Midbrain (tissue), 1 donor: ENCODE data around the gene PATJ.
"Not testable (repeated sequence)": the region's sequence is repeated elsewhere in the genome, so short reads cannot be mapped to it uniquely, and the experiment has no call there.

Experiments
- DNase-seq: peaks from one replicate; lab custom pipeline; 2025; lab: John Stamatoyannopoulos, UW

PATJ gene

DNA sequence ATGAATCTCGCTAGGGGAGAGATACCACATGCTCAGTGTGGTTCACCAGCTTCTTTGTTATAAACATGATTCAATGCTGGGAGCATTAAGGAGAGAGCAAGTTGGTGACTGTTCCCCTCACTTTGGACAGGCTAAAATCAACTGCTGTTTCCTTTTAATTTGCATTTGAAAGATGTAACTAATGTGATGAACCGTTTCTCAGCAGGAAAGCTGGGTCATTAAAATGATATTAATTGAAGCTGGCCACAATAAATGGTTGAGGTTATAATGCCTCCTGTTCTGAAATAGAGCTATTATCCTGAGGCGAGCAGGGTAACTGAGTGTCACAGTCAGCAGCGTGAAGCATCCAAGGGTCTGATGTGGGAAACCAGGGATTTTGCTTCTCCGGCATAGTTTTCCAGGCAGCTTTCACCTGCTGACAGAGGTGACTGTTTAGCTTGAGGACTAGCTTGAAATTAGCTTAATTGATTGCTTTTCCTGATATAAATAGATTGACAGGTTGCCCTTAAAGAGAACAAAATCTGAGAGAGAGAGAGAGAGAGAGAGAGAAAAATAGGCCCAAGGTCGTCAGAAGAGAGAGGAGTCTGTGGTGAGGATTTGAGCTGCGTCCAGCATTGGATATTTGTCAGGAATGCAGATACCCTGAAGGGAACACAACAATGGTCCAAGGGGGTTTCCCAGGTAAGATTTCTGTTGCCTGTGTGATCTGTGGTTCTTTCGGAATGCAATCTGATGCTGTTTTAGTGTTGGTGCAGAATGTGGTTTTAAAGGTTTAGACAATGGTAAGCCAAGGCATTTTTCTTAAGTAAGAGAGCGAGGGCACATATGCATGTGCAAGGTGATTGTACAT is 209.7 kb downstream of the PATJ start:
- DNase-seq, result no peak

DNA sequence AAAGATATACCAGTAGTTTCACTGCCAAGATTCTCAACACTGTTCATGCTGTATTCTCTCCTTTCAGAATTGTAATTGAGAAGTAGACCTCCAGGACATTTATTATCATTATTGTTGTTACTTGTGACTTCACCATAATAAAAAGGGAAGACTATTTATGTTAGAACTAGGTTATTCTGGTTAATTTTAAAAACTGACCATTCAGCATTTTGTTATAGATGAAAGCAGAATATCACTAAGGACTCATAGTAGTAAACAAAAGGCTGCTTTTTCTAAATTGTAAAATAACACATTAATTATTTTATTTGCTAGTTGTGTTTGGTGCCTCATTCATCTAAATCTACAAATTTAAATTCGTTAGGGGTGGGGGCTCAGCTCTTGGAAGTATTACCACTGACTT is 210.4 kb downstream of the PATJ start:
- no peak for DNase-seq

DNA sequence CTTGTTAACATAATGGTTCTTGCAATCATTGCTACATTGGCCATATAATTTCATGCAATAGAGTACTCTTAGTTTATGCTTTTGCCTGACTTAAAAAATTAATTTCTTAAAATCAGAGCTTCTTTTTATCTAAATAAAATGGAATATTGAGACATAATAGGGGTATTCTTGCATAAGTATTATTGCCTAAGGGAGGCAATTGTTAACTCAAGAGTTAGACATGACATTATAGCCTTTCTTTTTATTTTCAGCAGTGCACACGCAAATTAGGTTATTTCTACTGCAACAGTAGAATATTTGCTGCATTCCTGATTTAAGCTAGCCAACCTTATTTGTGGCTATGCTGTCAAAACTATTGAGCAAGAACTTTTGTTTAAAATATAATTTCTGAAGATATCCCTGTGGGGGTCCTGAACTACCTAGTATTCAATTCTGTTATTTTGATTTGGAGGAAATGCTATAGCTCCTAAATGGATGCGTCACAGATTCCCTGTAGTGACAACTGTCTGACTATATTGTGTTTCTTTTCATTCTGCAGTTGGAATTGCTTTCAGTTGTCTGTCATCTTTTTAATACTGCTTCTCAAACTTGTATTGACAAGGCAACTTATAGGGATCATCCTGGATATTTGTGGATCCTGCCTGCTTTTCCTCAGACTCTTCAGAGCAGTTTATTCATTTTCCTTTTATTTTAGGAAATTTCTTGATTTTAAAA is 211.0 kb downstream of the PATJ start:
- DNase-seq, result no peak

GRCh38 chr1:61953790-61954150 is 211.5 kb downstream of the PATJ start:
- DNase-seq, result no peak

DNA sequence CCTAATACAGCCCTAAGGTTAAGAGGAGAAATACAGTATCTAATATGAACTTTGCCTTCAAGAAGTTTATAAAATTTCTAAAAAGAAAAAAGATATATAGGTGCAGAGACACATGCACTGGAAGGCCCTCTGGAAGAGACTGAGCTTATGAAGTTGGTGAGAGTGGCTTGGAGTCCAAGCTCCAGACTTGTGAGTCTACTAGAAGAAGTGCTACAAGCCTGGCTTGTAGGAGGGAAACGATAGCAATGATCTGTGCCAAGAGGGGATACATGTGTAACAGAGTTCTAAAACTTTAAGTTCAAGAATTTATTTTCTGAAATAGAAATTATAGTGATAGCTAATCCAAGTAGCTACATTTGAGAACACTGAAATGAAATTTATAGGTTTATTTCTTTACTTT is 213.0 kb downstream of the PATJ start:
- DNase-seq, result no peak

DNA sequence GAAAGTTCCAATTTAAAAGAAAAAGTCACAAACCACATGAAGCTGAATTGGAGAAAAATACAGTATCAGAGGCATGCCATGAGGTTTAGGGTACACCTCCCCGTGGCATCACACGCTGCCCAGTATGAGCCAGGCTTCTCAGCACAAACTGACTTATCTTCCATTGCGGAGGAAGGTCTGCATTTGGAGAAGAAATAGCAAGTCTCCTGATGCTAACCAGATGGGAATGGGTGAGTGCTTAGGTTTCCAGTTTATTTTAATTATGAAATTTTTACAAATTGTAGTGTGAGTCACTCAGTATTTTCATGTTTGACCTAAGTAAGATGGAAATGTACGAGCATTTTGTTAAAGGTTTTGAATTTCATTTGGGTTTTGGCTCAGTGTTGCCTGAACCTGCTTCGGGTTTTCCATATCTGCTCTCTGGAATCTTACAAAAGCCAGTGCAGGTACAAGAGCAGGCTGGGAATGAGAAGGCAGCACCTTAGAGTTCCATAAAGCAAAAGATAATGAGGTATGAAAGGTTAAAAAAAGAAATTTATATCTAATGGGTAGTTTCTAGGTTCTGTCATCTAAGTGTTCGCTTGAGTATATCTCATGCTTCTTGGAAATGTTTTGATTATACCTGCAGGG is 213.9 kb downstream of the PATJ start:
- DNase-seq, result no peak

DNA sequence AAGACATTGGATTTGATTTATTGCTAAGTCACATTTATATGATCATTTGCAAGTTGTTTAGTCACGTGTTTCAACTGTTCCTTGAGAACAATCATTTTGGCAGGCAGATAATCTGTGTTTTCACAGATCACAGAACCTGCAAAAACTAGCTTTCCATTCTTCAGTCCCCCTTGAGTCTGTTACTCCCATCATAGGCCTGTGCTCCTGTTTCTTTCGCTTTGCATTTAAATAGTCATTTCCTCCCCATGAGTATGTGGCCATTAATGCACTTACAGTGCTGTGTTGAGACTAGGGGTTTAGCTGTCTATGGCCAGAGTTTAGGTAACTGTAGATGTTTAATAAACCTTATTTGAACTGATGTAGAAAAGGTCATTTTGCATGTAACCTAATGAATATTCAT is 214.5 kb downstream of the PATJ start:
- no peak for DNase-seq

GRCh38 chr1:61961009-61961408 is 218.7 kb downstream of the PATJ start:
- no peak for DNase-seq

- DNase-seq, result no peak
Measured at GRCh38 chr1:61962631-61963030, 220.4 kb downstream of the PATJ start.

GRCh38 chr1:61966450-61967225 is 224.4 kb downstream of the PATJ start:
- DNase-seq, result not testable (repeated sequence)

DNA sequence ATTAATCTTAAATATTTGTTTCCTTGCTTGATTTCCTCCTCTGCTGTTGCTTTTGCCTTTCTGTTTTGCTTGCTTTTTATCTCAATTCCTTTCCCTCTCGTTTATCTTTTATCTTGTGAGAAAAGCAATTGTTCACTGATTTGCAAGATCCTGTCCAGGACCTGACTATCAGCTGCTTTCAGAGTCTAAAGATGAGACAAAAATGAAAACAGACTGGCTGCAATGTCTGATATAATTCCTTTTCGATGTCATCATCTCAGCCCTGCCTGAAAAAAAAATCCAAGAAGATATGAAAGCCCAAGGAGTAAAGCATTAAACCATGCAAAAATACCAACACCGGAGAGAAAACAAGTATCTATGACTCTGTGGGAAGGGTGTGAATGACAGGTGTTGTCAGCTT is 225.5 kb downstream of the PATJ start:
- no peak for DNase-seq

DNA sequence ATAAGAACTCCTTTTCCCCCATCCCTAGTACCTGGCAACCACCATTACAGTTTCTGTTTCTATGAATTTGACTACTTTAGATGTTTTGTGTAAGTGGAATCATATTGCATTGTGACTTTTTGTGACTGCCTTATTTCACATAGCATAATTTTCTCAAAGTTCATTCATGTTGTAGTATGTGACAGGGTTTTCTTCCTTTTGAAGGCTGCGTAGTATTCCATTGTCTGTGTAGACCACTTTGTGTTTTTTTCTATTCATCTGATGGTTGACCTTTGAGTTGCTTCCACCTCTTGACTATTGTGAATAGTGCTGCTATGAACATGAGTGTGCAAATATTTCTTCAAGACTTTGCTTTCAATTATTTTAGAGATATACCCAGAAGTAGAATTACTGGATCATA is 226.6 kb downstream of the PATJ start:
- DNase-seq, result no peak

DNA sequence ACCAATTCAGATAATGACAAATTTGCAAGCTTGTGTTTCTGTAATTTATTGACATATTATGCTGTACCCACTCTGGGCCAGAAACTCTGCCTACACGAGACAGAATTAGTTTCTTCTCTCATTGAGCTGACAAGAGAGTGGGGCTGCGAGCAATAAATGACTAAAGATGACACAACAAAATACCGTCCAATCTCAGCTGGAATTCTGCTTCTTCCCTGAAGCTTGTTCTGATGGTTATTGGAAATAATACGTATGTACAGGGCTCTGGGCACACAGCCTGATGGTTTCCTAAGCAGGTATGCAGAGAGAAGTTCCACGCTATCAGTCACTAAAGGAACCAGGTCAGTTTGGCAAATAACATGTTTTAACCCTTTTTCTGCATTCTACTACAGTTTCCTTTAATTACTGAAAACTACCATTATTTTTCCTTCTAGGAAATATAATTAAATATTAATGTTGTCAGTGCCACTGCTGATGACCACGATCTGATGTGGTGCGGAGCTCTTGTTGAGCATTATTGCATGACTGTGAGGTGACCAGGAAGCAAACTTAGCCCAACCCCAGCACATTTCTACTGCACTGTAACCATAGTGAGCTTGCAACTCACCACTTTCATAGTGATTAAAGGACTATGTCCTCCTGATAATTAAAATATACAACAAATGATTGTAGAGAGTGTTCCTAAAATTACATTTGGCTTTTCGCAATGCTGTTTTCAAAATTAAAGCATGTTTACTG is 231.0 kb downstream of the PATJ start:
- no peak for DNase-seq

- no peak for DNase-seq
Measured at GRCh38 chr1:61975638-61976037, 233.4 kb downstream of the PATJ start.

DNA sequence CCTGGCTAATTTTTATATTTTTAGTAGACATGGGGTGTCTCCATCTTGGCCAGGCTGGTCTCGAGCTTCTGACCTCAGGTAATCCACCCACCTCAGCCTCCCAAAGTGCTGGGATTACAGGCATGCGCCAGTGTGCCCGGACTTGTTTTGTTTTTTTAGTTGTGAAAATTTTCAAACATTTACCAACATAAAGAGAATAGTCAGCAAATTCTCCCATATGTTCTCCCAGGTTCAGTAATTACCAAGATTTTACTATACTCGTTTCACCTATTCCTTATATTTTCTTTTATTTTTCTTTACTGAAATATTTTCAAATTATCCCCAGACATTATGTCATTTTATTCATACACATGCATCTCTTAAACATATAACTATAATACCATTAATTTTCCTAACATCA is 234.3 kb downstream of the PATJ start:
- DNase-seq, result no peak

DNA sequence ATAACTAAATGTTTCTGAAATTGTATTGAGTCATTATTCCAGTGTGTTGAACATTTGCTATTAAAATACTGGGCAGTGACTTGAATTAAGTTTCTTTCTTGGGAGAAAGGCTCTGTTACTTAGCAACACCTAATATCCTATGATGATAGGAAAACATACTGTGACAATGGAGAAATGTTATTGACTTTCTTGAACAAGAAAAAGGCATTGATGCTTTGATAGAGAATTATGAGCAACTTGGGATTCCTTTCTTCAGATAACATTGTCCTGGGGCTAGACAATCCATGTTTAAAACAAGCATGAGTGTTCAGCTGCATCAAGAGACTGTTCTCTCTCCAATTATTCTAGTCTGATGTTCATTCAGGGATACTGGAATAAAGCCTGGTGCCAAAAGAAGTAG is 236.5 kb downstream of the PATJ start:
- no peak for DNase-seq

- DNase-seq, result no peak
Measured at GRCh38 chr1:61979729-61980128, 237.4 kb downstream of the PATJ start.

- no peak for DNase-seq
Measured at GRCh38 chr1:61980561-61980960, 238.3 kb downstream of the PATJ start.

DNA sequence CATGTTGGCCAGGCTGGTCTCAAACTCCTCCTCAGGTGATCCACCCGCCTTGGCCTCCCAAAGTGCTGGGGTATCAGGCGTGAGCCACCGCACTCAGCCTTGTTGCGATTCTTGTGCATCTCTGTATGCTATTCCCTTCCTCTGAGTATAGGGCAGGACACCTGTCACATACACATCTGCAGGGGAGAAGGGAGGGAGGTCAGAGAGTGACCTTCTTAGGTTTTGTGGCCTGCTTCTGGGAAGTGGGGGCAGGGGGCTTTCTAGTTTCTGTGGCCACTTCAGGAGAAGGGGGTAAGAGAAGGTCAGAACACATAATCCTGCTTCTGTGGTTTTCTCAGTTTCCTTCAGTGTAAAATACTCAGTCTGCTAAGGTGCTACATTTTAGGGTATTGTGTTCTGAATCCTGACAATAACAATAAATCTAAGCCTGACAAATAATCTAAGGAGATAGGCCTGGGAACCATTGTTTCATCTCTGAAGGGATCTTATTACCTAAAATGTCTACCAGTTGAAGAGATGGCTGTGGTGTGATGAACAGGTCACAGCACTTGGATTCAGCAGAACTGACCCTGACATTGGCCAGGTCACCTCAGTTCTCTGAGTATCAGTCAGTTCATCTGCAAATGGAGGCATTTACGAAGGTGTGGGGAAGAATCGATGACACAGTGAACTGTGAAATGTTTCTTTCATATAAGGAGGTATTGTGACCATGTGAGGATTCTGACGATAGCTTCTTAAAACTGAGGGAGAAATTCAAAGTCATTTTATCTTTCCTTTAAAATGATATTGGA is 239.8 kb downstream of the PATJ start:
- no peak for DNase-seq

- DNase-seq, result no peak
Measured at GRCh38 chr1:61983236-61983635, 241.0 kb downstream of the PATJ start.

- no peak for DNase-seq
Measured at GRCh38 chr1:61992257-61992656, 250.0 kb downstream of the PATJ start.
